Stomach (tissue), 4 donors: ENCODE data around the gene KLHDC9.

Source experiments
- EP300 ChIP-seq: sonication (generic); formaldehyde crosslinking; IDR thresholded peaks from one replicate; pipeline ENCODE4 v1.6.1; 2017; ENCODE audit warnings: antibody characterized with exemption
- POLR2A ChIP-seq, 4 donors: fragments of 450-650 bp; IDR thresholded peaks; one replicate each; pipeline ENCODE4 v1.6.1; 2016; ENCODE audit warnings: antibody characterized with exemption in 4 of 4, control low read depth in 2 of 4, mild to moderate bottlenecking in 1 of 4, moderate library complexity in 1 of 4
- POLR2AphosphoS5 ChIP-seq, 3 donors: sonication (generic); formaldehyde crosslinking; IDR thresholded peaks; one replicate each; pipeline ENCODE4 v1.6.1; 2016; ENCODE audit warnings: antibody characterized with exemption in 3 of 3
- TF ChIP-seq, protein P1 (sequence below), 7 experiments: fragments of 450-650 bp in 4 of 7; fragments of 200-600 bp in 3 of 7; sonication (generic) in 3 of 7; IDR thresholded peaks; one replicate each; pipeline ENCODE4 v1.5.1; 2016 to 2019; ENCODE audit warnings: antibody characterized with exemption in 7 of 7, control low read depth in 2 of 7, mild to moderate bottlenecking in 1 of 7

DNA sequence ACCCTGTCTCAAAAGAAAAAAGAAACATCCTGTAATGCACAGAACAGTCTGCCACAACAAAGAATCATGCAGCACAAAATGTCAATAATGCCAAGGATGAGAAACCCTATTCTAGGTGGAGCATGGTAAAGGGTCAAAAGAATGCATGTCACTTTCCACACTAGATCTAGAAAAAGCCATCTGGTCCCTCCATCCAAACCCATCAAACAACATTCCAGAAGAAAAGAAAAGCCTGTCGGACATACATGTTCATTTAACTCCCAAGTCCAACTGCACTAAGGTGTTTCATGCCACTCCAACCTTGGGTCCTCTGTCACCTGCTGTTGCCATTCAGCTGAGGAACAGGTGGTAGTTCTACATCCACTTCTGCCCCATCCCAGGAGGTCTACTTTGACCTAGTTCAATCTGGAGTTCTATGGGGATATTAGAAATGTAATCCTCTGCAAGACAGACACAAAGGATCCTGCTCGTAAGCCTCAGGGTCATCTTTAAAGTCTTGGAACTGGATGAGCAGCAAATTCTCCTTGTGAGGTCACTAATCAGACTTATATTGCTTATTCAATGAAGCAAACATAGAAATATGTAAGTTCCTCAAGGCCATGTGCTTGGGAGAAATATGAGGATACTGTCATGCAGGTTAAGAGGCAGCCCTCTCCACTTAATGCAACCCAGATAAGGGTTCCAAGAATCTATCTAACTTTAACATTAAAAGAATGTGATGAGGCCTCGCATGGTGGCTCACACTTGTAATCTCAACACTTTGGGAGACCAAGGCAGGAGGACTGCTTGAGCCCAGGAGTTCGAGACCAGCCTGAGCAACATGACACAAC lies 30.6 kb downstream of the KLHDC9 start:
- TF ChIP-seq, protein P1, sequence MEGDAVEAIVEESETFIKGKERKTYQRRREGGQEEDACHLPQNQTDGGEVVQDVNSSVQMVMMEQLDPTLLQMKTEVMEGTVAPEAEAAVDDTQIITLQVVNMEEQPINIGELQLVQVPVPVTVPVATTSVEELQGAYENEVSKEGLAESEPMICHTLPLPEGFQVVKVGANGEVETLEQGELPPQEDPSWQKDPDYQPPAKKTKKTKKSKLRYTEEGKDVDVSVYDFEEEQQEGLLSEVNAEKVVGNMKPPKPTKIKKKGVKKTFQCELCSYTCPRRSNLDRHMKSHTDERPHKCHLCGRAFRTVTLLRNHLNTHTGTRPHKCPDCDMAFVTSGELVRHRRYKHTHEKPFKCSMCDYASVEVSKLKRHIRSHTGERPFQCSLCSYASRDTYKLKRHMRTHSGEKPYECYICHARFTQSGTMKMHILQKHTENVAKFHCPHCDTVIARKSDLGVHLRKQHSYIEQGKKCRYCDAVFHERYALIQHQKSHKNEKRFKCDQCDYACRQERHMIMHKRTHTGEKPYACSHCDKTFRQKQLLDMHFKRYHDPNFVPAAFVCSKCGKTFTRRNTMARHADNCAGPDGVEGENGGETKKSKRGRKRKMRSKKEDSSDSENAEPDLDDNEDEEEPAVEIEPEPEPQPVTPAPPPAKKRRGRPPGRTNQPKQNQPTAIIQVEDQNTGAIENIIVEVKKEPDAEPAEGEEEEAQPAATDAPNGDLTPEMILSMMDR (IDR thresholded peaks at IDR 0.05) = no peak
- TF ChIP-seq EP300 (no peak), POLR2AphosphoS5 (IDR thresholded peaks at IDR 0.05) (no peak), POLR2A (IDR thresholded peaks at IDR 0.05) (no peak)
